HG03565 (cell line): ENCODE data around the gene IRF1.

Source experiments
- ATAC-seq: cut with Tn5 transposase; IDR thresholded peaks from one replicate; pipeline ENCODE4 v1.9.1; 2021; ENCODE audit warnings: mild to moderate bottlenecking, moderate library complexity; ENCODE audit not compliant: unreplicated experiment

The IRF1 gene

GRCh38 chr5:132475987-132476875 is 14.3 kb downstream of the IRF1 start:
- ATAC-seq = no peak

GRCh38 chr5:132475497-132475882 is 15.1 kb downstream of the IRF1 start:
- ATAC-seq = no peak

GRCh38 chr5:132474881-132475496 is 15.6 kb downstream of the IRF1 start:
- ATAC-seq = no peak

- ATAC-seq = no peak
These were observed 16.3 kb downstream of the IRF1 start for GRCh38 chr5:132474131-132474723.

- no peak for ATAC-seq
These were observed 16.9 kb downstream of the IRF1 start for GRCh38 chr5:132473668-132474067.

- peak; percentile 66 for ATAC-seq
These were observed 17.5 kb downstream of the IRF1 start for GRCh38 chr5:132473019-132473531.

- no peak for ATAC-seq
These were observed 18.1 kb downstream of the IRF1 start for GRCh38 chr5:132472431-132472830.

GRCh38 chr5:132471944-132472343 is 18.6 kb downstream of the IRF1 start:
- ATAC-seq = no peak

- no peak for ATAC-seq
These were observed 19.2 kb downstream of the IRF1 start for GRCh38 chr5:132471151-132471907.

GRCh38 chr5:132470596-132470995 is 20.0 kb downstream of the IRF1 start:
- ATAC-seq = no peak

GRCh38 chr5:132470010-132470392 is 20.6 kb downstream of the IRF1 start:
- no peak for ATAC-seq

GRCh38 chr5:132469380-132470009 is 21.1 kb downstream of the IRF1 start:
- ATAC-seq = no peak

- no peak for ATAC-seq
These were observed 21.8 kb downstream of the IRF1 start for GRCh38 chr5:132468656-132469379.

GRCh38 chr5:132467287-132467984 is 23.1 kb downstream of the IRF1 start:
- peak; percentile 34 for ATAC-seq

- ATAC-seq = peak; percentile 58
These were observed 23.9 kb downstream of the IRF1 start for GRCh38 chr5:132466433-132467286.

- ATAC-seq = no peak
These were observed 25.4 kb downstream of the IRF1 start for GRCh38 chr5:132465059-132465707.

GRCh38 chr5:132464156-132464939 is 26.2 kb downstream of the IRF1 start:
- ATAC-seq = no peak
